Fibroblast of lung (primary cell): ENCODE data around the gene ZNF407. TPM values are rescaled to one million over a fixed set of nuclear protein-coding genes. Genes with fewer than 3 reads are reported as not detected.
A peak's percentile ranks its signal among the peaks of the same experiment; 100 is the strongest.

Source experiments
- DNase-seq, 2 donors: peaks; one replicate each; pipeline versions ENCODE4 v3.0.0 to v3.0.0-alpha.2; 2010; ENCODE audit warnings: low read depth in 2 of 2
- H2AFZ ChIP-seq: 2 replicates; pipeline ENCODE4 v1.5.1; 2012; ENCODE audit warnings: low read length, control low read depth, inconsistent platforms
- H3K27ac ChIP-seq: 2 replicates; pipeline ENCODE4 v1.5.1; 2011; ENCODE audit warnings: low read length, control low read depth; ENCODE audit not compliant: insufficient read depth
- H3K27me3 ChIP-seq: 2 replicates; pipeline ENCODE4 v1.5.1; 2011; ENCODE audit warnings: mild to moderate bottlenecking, low read length; ENCODE audit not compliant: control insufficient read depth, insufficient read depth
- H3K36me3 ChIP-seq: 2 replicates; pipeline ENCODE4 v1.5.1; 2011; ENCODE audit warnings: low read length; ENCODE audit not compliant: control insufficient read depth, insufficient read depth
- H3K4me1 ChIP-seq: 2 replicates; pipeline ENCODE4 v1.5.1; 2011; ENCODE audit warnings: low read length; ENCODE audit not compliant: control insufficient read depth, insufficient read depth; ENCODE audit errors: extremely low read depth
- H3K4me2 ChIP-seq: 2 replicates; pipeline ENCODE4 v1.5.1; 2011; ENCODE audit warnings: low read length, control low read depth; ENCODE audit not compliant: insufficient read depth; ENCODE audit errors: extremely low read depth
- H3K4me3 ChIP-seq, 4 experiments: fragments of 200-600 bp in 1 of 4; sonication (generic) in 1 of 4; replicated peaks in 1 of 4; 2 replicates each; pipeline ENCODE4 v1.5.1; 2011 to 2016; ENCODE audit warnings: low read length in 4 of 4, low read depth in 3 of 4, mild to moderate bottlenecking in 3 of 4, control low read depth in 2 of 4, inconsistent platforms in 1 of 4, mixed read lengths in 1 of 4; ENCODE audit not compliant: insufficient read depth in 1 of 4; ENCODE audit errors: control extremely low read depth in 1 of 4
- H3K79me2 ChIP-seq: 2 replicates; pipeline ENCODE4 v1.5.1; 2012; ENCODE audit warnings: mild to moderate bottlenecking, low read length, inconsistent platforms; ENCODE audit not compliant: control insufficient read depth, insufficient read depth
- H3K9ac ChIP-seq: 2 replicates; pipeline ENCODE4 v1.5.1; 2011; ENCODE audit warnings: mild to moderate bottlenecking, low read length, control low read depth; ENCODE audit not compliant: insufficient read depth
- H3K9me3 ChIP-seq: 2 replicates; pipeline ENCODE4 v1.5.1; 2012; ENCODE audit warnings: low read depth, low read length; ENCODE audit not compliant: control insufficient read depth, insufficient read depth
- H4K20me1 ChIP-seq: 2 replicates; pipeline ENCODE4 v1.5.1; 2011; ENCODE audit warnings: low read length; ENCODE audit not compliant: control insufficient read depth, insufficient read depth; ENCODE audit errors: extremely low read depth
- EZH2 ChIP-seq: IDR thresholded peaks from 2 replicates; pipeline ENCODE4 v1.5.1; 2012; ENCODE audit warnings: low read length, control low read depth, mild to moderate bottlenecking; ENCODE audit errors: missing control alignments
- polyA plus RNA-seq, 2 donors: library from polyadenylated mRNA; depleted of rRNA in 1 of 2; stranded (reverse) in 1 of 2; unstranded in 1 of 2; fragments of >200 nt; gene quantifications; 2 replicates each; pipeline ENCODE4 v1.2.1, GENCODE V29; 2011 to 2012; ENCODE audit warnings: missing spikeins in 1 of 2
- total RNA-seq: library from RNA; depleted of rRNA; stranded (reverse); fragments of >200 nt; gene quantifications from 2 replicates; pipeline ENCODE4 v1.2.1, GENCODE V29; 2014
- TF ChIP-seq, protein P1 (sequence below), 2 donors: IDR thresholded peaks in 1 of 2; conservative IDR thresholded peaks in 1 of 2; 1 replicate in 1 of 2; 2 replicates in 1 of 2; pipeline ENCODE4 v1.5.1; 2011 to 2012; ENCODE audit warnings: low read length in 2 of 2, control low read depth in 1 of 2, inconsistent platforms in 1 of 2, low read depth in 1 of 2, mild to moderate bottlenecking in 1 of 2

The ZNF407 gene
- total and polyA plus RNA-seq, 2 donors (not counting 1 experiment from before 2014, with no cell fraction given): 5.1 to 12.6 TPM

- no peak overlapping the region for H3K27ac ChIP-seq
- H3K27me3 ChIP-seq: no peaks in the 10 kb centered on the region
- H3K4me1 ChIP-seq: no peaks in the 10 kb centered on the region
- no peak overlapping the region for H2AFZ ChIP-seq
- H3K9me3 ChIP-seq: no peaks in the 10 kb centered on the region
- no peak overlapping the region for H3K4me3 ChIP-seq
- no peak for DNase-seq
- no peaks in the 10 kb centered on the region for H4K20me1 ChIP-seq
- no peak overlapping the region for H3K9ac ChIP-seq
- no peaks in the 10 kb centered on the region for H3K79me2 ChIP-seq
- H3K4me2 ChIP-seq: no peak overlapping the region
- TF ChIP-seq, protein P1, sequence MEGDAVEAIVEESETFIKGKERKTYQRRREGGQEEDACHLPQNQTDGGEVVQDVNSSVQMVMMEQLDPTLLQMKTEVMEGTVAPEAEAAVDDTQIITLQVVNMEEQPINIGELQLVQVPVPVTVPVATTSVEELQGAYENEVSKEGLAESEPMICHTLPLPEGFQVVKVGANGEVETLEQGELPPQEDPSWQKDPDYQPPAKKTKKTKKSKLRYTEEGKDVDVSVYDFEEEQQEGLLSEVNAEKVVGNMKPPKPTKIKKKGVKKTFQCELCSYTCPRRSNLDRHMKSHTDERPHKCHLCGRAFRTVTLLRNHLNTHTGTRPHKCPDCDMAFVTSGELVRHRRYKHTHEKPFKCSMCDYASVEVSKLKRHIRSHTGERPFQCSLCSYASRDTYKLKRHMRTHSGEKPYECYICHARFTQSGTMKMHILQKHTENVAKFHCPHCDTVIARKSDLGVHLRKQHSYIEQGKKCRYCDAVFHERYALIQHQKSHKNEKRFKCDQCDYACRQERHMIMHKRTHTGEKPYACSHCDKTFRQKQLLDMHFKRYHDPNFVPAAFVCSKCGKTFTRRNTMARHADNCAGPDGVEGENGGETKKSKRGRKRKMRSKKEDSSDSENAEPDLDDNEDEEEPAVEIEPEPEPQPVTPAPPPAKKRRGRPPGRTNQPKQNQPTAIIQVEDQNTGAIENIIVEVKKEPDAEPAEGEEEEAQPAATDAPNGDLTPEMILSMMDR (conservative IDR thresholded peaks at IDR 0.05 in 1 of 2, IDR thresholded peaks at IDR 0.05 in 1 of 2; ENCODE audit: low read depth in 1 of 2, low read length in 2 of 2): no peak
- TF ChIP-seq EZH2: no peak
- no peaks in the 10 kb centered on the region for H3K36me3 ChIP-seq
Observed at GRCh38 chr18:74959216-74959615, 361.5 kb downstream of the ZNF407 start.

- Histone ChIP-seq H4K20me1 (no peaks in the 10 kb centered on the region), H3K27ac (no peak overlapping the region), H3K36me3 (no peaks in the 10 kb centered on the region), H3K27me3 (no peaks in the 10 kb centered on the region), H2AFZ (no peak overlapping the region), H3K4me1 (no peaks in the 10 kb centered on the region), H3K9me3 (no peaks in the 10 kb centered on the region), H3K4me3 (no peak overlapping the region), H3K4me2 (no peak overlapping the region), H3K9ac (no peak overlapping the region), H3K79me2 (no peaks in the 10 kb centered on the region)
- DNase-seq: peak in 1 of 2 donors; percentile 12
- no peak for TF ChIP-seq EZH2
- TF ChIP-seq, protein P1 (conservative IDR thresholded peaks at IDR 0.05 in 1 of 2, IDR thresholded peaks at IDR 0.05 in 1 of 2; ENCODE audit: low read depth in 1 of 2, low read length in 2 of 2): no peak
Observed at GRCh38 chr18:74961596-74961995, 363.9 kb downstream of the ZNF407 start.

GRCh38 chr18:74963820-74964446, 366.3 kb downstream of the ZNF407 start:
- DNase-seq: peak; percentile 37 to 76
- TF ChIP-seq, protein P1 (conservative IDR thresholded peaks at IDR 0.05 in 1 of 2, IDR thresholded peaks at IDR 0.05 in 1 of 2; ENCODE audit: low read depth in 1 of 2, low read length in 2 of 2): peak; percentile 41 to 60
- TF ChIP-seq EZH2: no peak
- no peaks in the 10 kb centered on the region for H3K27me3 ChIP-seq
- H3K27ac ChIP-seq: no peak overlapping the region
- H3K4me1 ChIP-seq: no peaks in the 10 kb centered on the region
- H3K9ac ChIP-seq: no peak overlapping the region
- no peaks in the 10 kb centered on the region for H3K79me2 ChIP-seq
- H3K9me3 ChIP-seq: no peaks in the 10 kb centered on the region
- H3K4me3 ChIP-seq: no peak overlapping the region
- H4K20me1 ChIP-seq: no peaks in the 10 kb centered on the region
- no peaks in the 10 kb centered on the region for H3K36me3 ChIP-seq
- no peak overlapping the region for H2AFZ ChIP-seq
- H3K4me2 ChIP-seq: no peak overlapping the region
